Neuron (in vitro differentiated cells): ENCODE results near the gene CHRM5.
"Not testable (repeated sequence)": the region's sequence is repeated elsewhere in the genome, so short reads cannot be mapped to it uniquely, and the experiment has no call there.

Experiments
- H2AFZ ChIP-seq: one replicate; pipeline ENCODE4 v1.6.1; 2013; ENCODE audit warnings: low read depth, mild to moderate bottlenecking, inconsistent platforms, low read length, moderate library complexity
- H3K27me3 ChIP-seq: one replicate; pipeline ENCODE4 v1.6.1; 2013; ENCODE audit warnings: low read length; ENCODE audit not compliant: insufficient read depth
- H3K36me3 ChIP-seq: one replicate; pipeline ENCODE4 v1.6.1; 2013; ENCODE audit warnings: low read length; ENCODE audit not compliant: insufficient read depth
- H3K4me1 ChIP-seq: one replicate; pipeline ENCODE4 v1.6.1; 2013; ENCODE audit warnings: low read length; ENCODE audit not compliant: insufficient read depth
- H3K4me3 ChIP-seq: 2 replicates; pipeline ENCODE4 v1.5.1; 2013; ENCODE audit warnings: mild to moderate bottlenecking, low read length, moderate library complexity
- H3K9me3 ChIP-seq: one replicate; pipeline ENCODE4 v1.6.1; 2013; ENCODE audit warnings: low read length

Gene CHRM5

DNA sequence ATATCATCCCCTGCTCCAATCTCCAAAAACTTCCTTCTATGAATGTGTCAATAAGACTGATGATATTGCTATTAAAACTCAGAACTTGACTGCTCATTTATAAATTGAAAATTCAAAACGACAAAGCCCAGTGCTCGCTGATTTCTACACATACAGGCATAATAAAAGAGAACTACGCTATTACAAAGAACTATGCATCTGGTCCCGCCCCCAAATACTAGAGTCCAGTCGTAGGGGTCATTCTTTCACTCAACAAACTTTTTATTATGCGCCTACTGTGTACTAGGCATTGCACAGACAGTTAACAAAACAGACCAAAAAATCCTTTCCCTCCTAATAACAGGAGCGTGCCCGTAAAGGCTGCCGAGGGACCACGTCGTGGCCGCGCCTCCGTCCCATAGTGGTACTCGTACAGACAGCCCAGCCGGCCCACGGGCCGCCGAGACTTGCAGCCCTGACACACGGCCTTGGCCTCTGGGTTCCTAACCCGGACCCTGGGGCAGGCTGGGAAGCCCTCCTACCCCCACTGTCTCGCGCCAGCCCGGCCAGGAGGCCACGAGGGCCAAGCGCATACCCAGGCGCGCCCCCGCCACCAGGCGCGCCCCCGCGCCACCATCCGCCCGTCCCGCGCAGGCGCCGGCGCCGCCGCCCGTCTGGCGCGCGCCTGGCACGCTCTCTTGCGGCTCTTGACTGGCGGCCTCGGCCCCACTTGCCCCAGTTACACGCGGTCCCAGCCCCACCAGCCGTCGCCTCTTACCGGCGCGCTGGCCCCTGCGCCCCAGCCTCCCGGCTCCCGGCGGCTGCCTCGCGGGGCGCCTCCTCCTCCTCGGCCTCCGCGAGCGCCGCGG, 70.0 kb downstream of the CHRM5 start:
- no peaks in the 10 kb centered on the region for H3K36me3 ChIP-seq
- H2AFZ ChIP-seq = peak overlapping the region; percentile 83
- H3K4me1 ChIP-seq = peaks cover 10% of the 10 kb centered on the region

DNA sequence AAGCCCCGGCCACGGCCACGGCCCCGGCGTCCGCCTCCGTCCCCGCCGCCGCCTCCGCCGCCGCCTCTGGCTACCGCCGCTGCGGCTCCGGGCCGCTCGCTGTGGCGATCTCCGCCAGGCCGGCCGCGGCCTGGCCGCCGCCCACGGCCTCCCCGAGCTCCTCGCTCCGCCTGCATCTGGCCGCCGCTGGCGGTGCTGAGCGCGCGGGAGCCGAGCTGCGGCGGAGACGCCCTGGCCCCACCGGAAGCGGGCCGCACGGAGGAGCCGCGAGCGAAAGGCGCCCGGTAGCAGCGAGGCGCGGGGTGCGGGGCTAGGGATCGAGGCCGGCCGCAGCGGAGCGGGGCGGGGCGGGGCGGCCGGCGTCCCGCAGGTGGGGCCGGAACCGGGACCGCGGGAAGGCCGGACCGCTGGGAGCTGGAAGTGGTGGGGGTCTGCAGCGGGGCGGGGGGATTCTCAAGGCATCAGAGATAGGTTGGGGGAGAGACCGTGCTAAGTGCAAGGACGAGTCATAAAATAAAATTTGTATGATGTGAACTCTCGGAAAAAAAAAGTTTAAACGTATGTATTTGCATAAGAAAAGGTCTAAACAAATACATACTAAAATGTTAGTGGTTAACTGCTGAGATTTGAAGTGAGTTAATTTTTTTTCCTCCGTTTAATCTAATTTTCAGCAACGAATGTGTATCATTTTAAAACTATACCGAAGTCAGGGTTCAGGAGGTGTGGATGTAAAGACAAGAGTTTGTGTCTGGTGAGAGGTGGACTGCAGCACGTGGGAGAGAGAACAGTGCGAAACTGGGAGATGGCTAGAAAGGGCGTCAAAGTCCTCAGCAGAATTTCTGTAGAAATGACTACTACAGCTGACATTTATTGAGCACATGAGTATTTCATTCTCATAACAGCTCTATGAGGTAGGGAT, 70.8 kb downstream of the CHRM5 start, which contains the start of gene AVEN:
Gene AVEN (minus strand): TSS at position 334 of the 919 bp plus-strand sequence. CDS start 158 bp downstream, at position 176.
- no peaks in the 10 kb centered on the region for H3K9me3 ChIP-seq
- peak within 1 kb of the TSS; percentile 92 for H2AFZ ChIP-seq
- H3K27me3 ChIP-seq = no peaks in the 10 kb centered on the region
- peaks cover 10% of the 10 kb centered on the region for H3K4me1 ChIP-seq
- H3K4me3 ChIP-seq = peak within 1 kb of the TSS; percentile 85
- H3K36me3 ChIP-seq = no peaks in the 10 kb centered on the region

More for the DNA sequence above, 70.0 kb downstream of the CHRM5 start:
- Histone ChIP-seq H3K27me3 (no peaks in the 10 kb centered on the region), H3K9me3 (no peaks in the 10 kb centered on the region), H3K4me3 (peak overlapping the region; percentile 85)

DNA sequence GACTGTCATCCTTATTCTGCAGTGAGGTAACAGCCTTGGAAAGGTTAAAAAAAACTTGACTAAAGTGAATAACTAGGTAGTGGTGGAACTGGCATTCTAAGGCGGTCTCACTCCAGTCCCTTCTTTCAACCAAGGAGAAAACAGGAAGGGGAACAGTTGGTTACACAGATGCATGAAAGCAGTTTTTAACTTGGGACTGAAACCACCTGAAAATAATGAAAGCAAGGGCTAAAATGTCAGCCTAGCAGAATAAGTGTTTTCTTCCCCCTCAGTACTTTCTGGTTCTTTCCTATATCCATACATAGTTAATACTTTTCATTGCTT, 71.5 kb downstream of the CHRM5 start:
- no peaks in the 10 kb centered on the region for H3K9me3 ChIP-seq
- H3K27me3 ChIP-seq = no peaks in the 10 kb centered on the region
- H3K36me3 ChIP-seq = no peaks in the 10 kb centered on the region
- H2AFZ ChIP-seq = no peak overlapping the region
- peak overlapping the region; percentile 85 for H3K4me3 ChIP-seq
- peaks cover 10% of the 10 kb centered on the region for H3K4me1 ChIP-seq

DNA sequence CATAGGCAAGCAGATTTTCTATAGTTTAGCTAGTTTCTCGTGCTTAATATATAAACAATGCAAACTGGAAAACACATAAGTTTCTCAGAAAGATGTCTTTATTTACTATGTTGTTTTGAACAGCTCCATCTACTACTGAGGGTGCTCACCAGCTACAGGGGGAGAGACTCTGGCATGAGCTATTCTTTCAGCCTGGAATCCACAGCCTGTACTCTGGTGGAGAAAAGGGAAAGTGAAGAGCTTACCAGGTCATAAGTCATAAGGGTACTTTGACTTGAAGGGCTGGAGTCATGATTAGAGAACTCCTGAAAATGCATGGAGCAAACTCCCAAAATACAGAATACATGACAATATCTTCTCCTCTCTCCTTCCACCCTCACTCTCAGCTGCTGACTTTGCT, 75.1 kb downstream of the CHRM5 start:
- Histone ChIP-seq H3K9me3 (no peaks in the 10 kb centered on the region), H3K36me3 (no peaks in the 10 kb centered on the region), H3K27me3 (no peaks in the 10 kb centered on the region), H2AFZ (no peak overlapping the region), H3K4me1 (peaks cover 7% of the 10 kb centered on the region), H3K4me3 (no peak overlapping the region)

DNA sequence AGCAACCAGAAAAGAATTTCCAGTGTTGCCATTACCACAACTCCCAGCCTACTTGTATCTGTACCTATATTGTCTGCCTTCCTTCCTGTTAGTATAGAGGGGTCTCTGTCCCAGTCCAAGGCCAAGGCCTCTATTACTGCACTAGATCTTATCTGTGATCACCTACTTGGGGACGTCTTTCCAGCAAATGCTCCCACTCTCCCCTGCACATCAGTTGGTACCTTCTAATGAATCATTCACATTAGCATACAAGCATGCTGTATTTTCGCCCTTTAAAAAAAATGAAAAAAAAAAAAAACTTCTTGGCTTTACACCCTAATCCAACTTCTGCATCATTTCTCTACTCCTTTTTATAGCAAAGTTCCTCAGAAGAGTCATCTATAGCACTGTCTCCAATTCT, 75.5 kb downstream of the CHRM5 start:
- Histone ChIP-seq H3K4me1 (peaks cover 7% of the 10 kb centered on the region), H3K36me3 (no peaks in the 10 kb centered on the region), H3K9me3 (peaks cover 2% of the 10 kb centered on the region), H3K27me3 (no peaks in the 10 kb centered on the region), H3K4me3 (no peak overlapping the region), H2AFZ (no peak overlapping the region)

DNA sequence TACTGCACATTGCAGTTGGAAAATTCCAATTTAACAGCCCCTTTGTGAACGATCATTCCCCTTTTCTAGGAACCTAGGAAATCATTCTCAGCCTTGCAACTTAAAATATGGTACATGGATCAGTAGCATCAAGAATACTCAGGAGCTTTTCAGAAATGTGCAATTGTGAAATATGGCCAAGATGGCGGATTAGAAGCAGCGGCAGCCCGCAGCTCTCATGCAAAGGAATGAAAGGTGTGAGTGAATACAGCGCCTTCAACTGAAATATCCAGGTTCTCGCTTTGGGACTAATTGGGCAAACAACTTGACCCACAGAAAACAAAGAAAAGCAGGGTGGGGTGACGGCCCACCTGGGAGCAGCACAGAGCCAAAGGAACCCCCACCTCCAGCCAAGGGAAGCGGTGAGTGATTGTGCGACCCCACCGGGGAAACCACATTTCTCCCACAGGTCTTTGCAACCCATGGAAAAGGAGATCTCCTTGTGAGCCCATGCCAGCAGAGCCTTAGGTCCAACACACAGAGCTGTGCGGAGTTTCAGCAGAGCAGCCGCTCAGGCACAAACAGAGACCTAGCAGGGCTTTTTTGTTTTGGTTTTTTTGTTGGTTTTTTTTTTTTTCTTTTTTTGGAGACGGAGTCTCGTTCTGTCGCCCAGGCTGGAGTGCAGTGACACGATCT, 78.3 kb downstream of the CHRM5 start:
- H3K4me1 ChIP-seq = no peaks in the 10 kb centered on the region
- no peaks in the 10 kb centered on the region for H3K36me3 ChIP-seq
- H3K9me3 ChIP-seq = peaks cover 3% of the 10 kb centered on the region
- H3K4me3 ChIP-seq = no peak overlapping the region
- no peaks in the 10 kb centered on the region for H3K27me3 ChIP-seq
- no peak overlapping the region for H2AFZ ChIP-seq

DNA sequence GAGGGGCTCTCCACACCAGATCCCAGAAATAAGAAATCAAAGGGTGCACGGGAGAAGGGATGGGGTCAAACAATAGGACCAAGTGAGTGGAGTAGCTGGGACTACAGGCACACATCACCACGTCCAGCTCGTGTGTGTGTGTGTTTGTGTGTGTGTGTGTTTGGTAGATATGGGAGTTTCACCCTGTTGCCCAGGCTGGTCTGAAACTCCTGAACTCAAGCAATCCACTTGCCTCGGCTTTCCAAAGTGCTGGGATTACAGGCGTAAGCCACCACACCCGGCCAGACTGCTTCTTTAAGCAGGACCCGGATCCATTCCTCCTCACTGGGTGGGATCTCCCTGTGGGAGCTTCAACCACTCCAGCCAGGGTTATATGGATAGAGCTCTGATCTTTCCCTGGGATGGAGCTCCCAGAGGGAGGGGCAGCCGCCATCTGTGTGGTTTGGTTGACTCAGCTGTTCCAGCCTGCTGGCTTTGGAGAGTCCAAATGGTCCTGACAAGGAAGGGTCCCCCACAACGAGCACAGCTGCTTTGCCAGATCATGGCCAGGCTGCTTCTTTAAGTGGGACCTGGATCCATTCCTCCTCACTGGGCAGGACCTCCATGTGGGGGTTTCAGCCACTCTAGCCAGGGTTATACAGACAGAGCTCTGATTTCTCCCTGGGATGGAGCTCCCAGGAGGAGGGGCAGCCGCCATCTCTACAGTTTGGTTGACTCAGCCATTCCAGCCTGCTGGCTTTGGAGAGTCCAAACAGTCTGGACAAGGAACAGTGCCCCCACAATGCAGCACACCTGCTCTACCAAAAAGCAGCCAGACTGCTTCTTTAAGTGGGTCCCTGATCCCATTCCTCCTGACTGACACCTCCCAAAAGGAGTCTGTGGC, 79.8 kb downstream of the CHRM5 start:
- H3K9me3 ChIP-seq = peaks cover 3% of the 10 kb centered on the region
- no peaks in the 10 kb centered on the region for H3K36me3 ChIP-seq
- no peak overlapping the region for H2AFZ ChIP-seq
- no peaks in the 10 kb centered on the region for H3K27me3 ChIP-seq
- no peaks in the 10 kb centered on the region for H3K4me1 ChIP-seq
- no peak overlapping the region for H3K4me3 ChIP-seq

DNA sequence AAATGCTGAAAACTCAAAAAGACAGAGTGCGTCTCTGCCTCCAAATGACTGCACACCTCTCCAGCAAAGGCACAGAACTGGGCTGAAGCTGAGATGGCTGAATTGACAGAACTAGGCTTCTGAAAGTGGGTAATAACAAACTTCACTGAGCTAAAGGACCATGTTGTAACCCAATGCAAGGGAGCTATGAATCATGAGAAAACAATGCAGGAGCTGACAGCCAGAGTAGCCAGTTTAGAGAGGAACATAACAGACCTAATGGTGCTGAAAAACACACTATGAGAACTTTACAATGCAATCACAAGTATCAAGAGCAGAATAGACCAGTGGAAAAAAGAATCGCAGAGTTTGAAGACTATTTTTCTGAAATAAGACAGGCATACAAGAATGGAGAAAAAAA, 80.8 kb downstream of the CHRM5 start:
- peaks cover 3% of the 10 kb centered on the region for H3K9me3 ChIP-seq
- no peak overlapping the region for H3K4me3 ChIP-seq
- no peaks in the 10 kb centered on the region for H3K36me3 ChIP-seq
- H3K27me3 ChIP-seq = no peaks in the 10 kb centered on the region
- no peaks in the 10 kb centered on the region for H3K4me1 ChIP-seq
- no peak overlapping the region for H2AFZ ChIP-seq

DNA sequence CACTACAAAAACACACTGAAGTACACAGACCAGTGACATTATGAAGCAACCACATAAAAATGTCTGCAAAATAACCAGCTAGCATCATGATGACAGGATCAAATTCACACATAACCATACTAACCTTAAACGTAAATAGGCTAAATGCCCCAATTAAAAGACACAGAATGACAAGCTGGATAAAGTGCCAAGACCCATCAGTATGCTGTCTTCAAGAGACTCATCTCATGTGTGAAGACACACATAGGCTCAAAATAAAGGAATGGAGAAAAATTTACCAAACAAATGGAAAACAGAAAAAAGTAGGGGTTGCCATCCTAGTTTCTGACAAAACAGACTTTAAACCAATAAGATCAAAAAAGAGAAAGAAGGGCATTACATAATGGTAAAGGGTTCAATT, 82.1 kb downstream of the CHRM5 start:
- H3K36me3 ChIP-seq, H3K4me1 ChIP-seq, H3K4me3 ChIP-seq, H2AFZ ChIP-seq, H3K27me3 ChIP-seq, H3K9me3 ChIP-seq: not testable (repeated sequence)

DNA sequence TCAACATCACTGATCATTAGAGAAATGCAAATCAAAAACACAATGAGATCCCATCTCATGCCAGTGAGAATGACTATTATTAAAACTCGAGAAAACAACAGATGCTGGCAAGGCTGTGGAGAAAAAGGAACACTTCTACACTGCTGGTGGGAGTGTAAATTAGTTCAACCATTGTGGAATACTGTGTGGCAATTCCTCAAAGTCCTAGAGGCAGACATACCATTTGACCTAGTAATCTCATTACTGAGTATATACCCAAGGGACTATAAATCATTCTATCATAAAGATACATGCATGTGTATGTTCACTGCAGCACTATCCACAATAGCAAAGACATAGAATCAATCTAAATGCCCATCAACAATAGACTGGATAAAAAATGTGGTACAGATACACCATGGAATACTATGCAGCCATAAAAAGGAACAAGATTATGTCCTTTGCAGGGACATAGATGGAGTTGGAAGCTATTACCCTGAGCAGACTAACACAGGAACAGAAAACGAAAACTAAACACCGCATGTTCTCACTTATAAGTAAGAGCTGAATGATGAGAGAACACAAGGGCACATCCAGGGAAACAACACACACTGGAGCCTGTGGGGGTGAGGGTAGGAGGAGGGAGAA, 85.9 kb downstream of the CHRM5 start:
- no peak overlapping the region for H3K4me3 ChIP-seq
- peaks cover 2% of the 10 kb centered on the region for H3K27me3 ChIP-seq
- no peaks in the 10 kb centered on the region for H3K4me1 ChIP-seq
- no peaks in the 10 kb centered on the region for H3K36me3 ChIP-seq
- peaks cover 2% of the 10 kb centered on the region for H3K9me3 ChIP-seq
- no peak overlapping the region for H2AFZ ChIP-seq

DNA sequence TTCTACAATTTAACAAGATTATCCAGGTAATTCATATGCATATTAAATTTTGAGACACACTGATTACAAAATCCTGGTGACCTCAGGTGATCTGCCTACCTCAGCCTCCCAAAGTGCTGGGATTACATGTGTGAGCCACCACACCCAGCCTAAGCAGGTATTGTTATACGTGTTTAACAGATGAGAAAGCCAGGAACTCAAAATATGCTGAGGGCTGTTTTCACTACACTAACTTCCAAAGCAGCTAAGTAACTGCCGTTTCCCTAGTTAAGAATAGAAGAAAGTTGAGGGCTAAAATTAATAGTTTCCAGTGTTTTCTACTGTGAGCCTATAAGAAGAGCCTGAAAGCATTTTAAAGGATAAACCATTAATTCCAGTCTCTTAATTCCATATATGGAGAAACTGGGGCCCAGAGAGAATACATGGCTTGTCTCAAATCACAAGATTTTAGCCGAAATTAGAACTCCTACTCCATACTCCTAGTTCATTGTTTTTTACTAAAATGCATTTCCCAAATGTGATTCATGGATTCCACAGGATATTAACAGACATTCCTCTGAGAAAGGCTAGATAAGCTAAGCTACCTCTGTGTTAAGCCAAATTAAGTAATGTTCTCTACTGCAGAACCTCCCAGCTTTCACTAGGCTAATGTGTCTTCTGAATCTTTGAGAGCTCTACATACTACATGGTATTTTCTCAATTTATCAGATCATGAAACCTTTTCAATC, 87.7 kb downstream of the CHRM5 start:
- Histone ChIP-seq H3K27me3 (peaks cover 2% of the 10 kb centered on the region), H3K4me3 (no peak overlapping the region), H3K4me1 (no peaks in the 10 kb centered on the region)

More for the DNA sequence above, 87.7 kb downstream of the CHRM5 start:
- H3K9me3 ChIP-seq = no peaks in the 10 kb centered on the region
- no peak overlapping the region for H2AFZ ChIP-seq
- no peaks in the 10 kb centered on the region for H3K36me3 ChIP-seq
